Subcutaneous abdominal adipose tissue (tissue), 5 donors: ENCODE data around the gene DBET.
"Not testable (repeated sequence)": the region's sequence is repeated elsewhere in the genome, so short reads cannot be mapped to it uniquely, and the experiment has no call there.

Experiments
- H3K27ac ChIP-seq: one replicate; pipeline ENCODE4 v1.7.0; 2013; ENCODE audit warnings: low read depth, mild to moderate bottlenecking, inconsistent platforms, low read length, moderate library complexity
- H3K27me3 ChIP-seq, 5 donors: one replicate each; pipeline ENCODE4 v1.7.0; 2013; ENCODE audit warnings: low read length in 5 of 5, inconsistent platforms in 1 of 5; ENCODE audit not compliant: control insufficient read depth in 5 of 5, insufficient read depth in 4 of 5
- H3K36me3 ChIP-seq, 5 donors: one replicate each; pipeline ENCODE4 v1.7.0; 2013; ENCODE audit warnings: low read length in 5 of 5; ENCODE audit not compliant: control insufficient read depth in 5 of 5, insufficient read depth in 5 of 5
- H3K4me1 ChIP-seq, 5 donors: one replicate each; pipeline ENCODE4 v1.7.0; 2013; ENCODE audit warnings: low read length in 5 of 5, mild to moderate bottlenecking in 3 of 5, moderate library complexity in 1 of 5; ENCODE audit not compliant: control insufficient read depth in 5 of 5, insufficient read depth in 5 of 5
- H3K4me3 ChIP-seq, 5 donors: one replicate each; pipeline ENCODE4 v1.7.0; 2013; ENCODE audit warnings: low read length in 5 of 5, low read depth in 1 of 5
- H3K9ac ChIP-seq, 5 donors: one replicate each; pipeline ENCODE4 v1.7.0; 2013; ENCODE audit warnings: low read length in 5 of 5, mild to moderate bottlenecking in 4 of 5, moderate library complexity in 3 of 5
- H3K9me3 ChIP-seq, 5 donors: one replicate each; pipeline ENCODE4 v1.7.0; 2013; ENCODE audit warnings: low read length in 5 of 5; ENCODE audit not compliant: control insufficient read depth in 5 of 5
- donor health status: healthy.
- donor health status: healthy.
- donor health status: healthy.
- donor health status: healthy.
- donor health status: healthy.

DBET gene

GRCh38 chr4:190020790-190021717, 43.2 kb upstream of the DBET start:
- Histone ChIP-seq H3K36me3 (no peaks in the 10 kb centered on the region), H3K27ac (no peak overlapping the region), H3K4me1 (peaks cover 0 to 34% (median 21%) of the 10 kb centered on the region in 5 donors), H3K4me3 (peak overlapping the region in 3 of 5 donors; percentile 3 to 18 (median 6)), H3K27me3 (peaks cover 28 to 49% (median 45%) of the 10 kb centered on the region in 5 donors), H3K9me3 (peaks cover 0 to 3% (median 0%) of the 10 kb centered on the region in 5 donors), H3K9ac (no peak overlapping the region)

GRCh38 chr4:190021973-190022372, 42.3 kb upstream of the DBET start:
- not testable (repeated sequence) for H3K36me3 ChIP-seq, H3K9ac ChIP-seq, H3K27ac ChIP-seq, H3K4me3 ChIP-seq, H3K9me3 ChIP-seq
- H3K4me1 ChIP-seq: peaks cover 0 to 32% (median 21%) of the 10 kb centered on the region in 5 donors
- H3K27me3 ChIP-seq: peaks cover 22 to 40% (median 37%) of the 10 kb centered on the region in 5 donors

- not testable (repeated sequence) for H3K9ac ChIP-seq, H3K36me3 ChIP-seq, H3K9me3 ChIP-seq, H3K27ac ChIP-seq
- peaks cover 0 to 26% (median 17%) of the 10 kb centered on the region in 5 donors for H3K4me1 ChIP-seq
- H3K4me3 ChIP-seq: peak overlapping the region in 2 of 5 donors; percentile 36 to 39
- H3K27me3 ChIP-seq: peaks cover 18 to 32% (median 30%) of the 10 kb centered on the region in 5 donors
Measured at GRCh38 chr4:190022614-190023281, 41.6 kb upstream of the DBET start.

- not testable (repeated sequence) for H3K9me3 ChIP-seq, H3K4me3 ChIP-seq, H3K27ac ChIP-seq
Measured at GRCh38 chr4:190027156-190027555, 37.1 kb upstream of the DBET start, which contains the start of gene FRG2. Gene FRG2, minus strand, starts transcription at chr4:190027256. Its CDS starts 52 bp downstream, at chr4:190027204.

GRCh38 chr4:190031264-190031663, 33.0 kb upstream of the DBET start:
- not testable (repeated sequence) for H3K4me3 ChIP-seq, H3K9ac ChIP-seq, H3K4me1 ChIP-seq, H3K27me3 ChIP-seq, H3K9me3 ChIP-seq, H3K27ac ChIP-seq, H3K36me3 ChIP-seq

More at GRCh38 chr4:190027156-190027555, 37.1 kb upstream of the DBET start, which contains the start of gene FRG2:
- H3K27me3 ChIP-seq, H3K36me3 ChIP-seq, H3K9ac ChIP-seq, H3K4me1 ChIP-seq: not testable (repeated sequence)

GRCh38 chr4:190037704-190038388, 26.5 kb upstream of the DBET start:
- H3K27ac ChIP-seq, H3K27me3 ChIP-seq, H3K4me1 ChIP-seq, H3K9me3 ChIP-seq, H3K36me3 ChIP-seq, H3K9ac ChIP-seq: not testable (repeated sequence)
- peak overlapping the region in 1 of 5 donors; percentile 42 for H3K4me3 ChIP-seq

- not testable (repeated sequence) for H3K27ac ChIP-seq, H3K9me3 ChIP-seq, H3K4me1 ChIP-seq, H3K27me3 ChIP-seq, H3K9ac ChIP-seq, H3K36me3 ChIP-seq, H3K4me3 ChIP-seq
Measured at GRCh38 chr4:190040873-190041272, 23.4 kb upstream of the DBET start.

GRCh38 chr4:190047627-190048026, 16.7 kb upstream of the DBET start:
- H3K36me3 ChIP-seq, H3K9me3 ChIP-seq, H3K4me1 ChIP-seq, H3K27me3 ChIP-seq, H3K9ac ChIP-seq, H3K27ac ChIP-seq, H3K4me3 ChIP-seq: not testable (repeated sequence)

GRCh38 chr4:190049378-190050239, 14.7 kb upstream of the DBET start:
- H3K4me1 ChIP-seq, H3K27ac ChIP-seq, H3K27me3 ChIP-seq, H3K9ac ChIP-seq, H3K9me3 ChIP-seq, H3K4me3 ChIP-seq, H3K36me3 ChIP-seq: not testable (repeated sequence)
